ENCODE results near the gene LCE1E. TPM values are rescaled to one million over a fixed set of nuclear protein-coding genes. Genes with fewer than 3 reads are reported as not detected.

Gene LCE1E
- total RNA-seq, 1 donor = not detected

DNA sequence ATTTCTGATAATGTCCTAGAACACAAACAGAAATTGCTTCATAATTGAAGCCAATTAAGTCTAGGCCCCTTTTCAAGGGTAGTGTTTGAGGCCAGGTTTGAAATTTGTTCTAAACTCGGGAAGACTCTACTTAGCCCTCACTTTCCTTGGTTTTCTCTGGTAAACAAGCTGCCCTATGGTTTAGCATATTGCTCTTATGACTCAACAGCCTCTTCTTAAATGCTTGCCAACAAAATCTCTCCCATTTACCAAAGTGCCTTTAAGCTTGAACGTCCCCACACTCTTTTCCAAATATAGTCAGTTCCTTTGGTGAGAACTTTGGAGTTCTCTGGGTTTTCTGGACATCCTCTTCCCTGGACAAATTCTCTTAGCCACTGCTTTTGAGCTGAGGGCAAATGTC lies 50.8 kb downstream of the LCE1E start:
- Histone ChIP-seq H3K27ac (ENCODE audit: low read depth, low read length) (no peak overlapping the region), H3K79me2 (ENCODE audit: insufficient read depth, low read length) (no peaks in the 10 kb centered on the region), H3K27me3 (ENCODE audit: insufficient read depth, low read length) (no peaks in the 10 kb centered on the region), H4K20me1 (ENCODE audit: insufficient read depth, low read length) (no peaks in the 10 kb centered on the region), H3K4me1 (ENCODE audit: insufficient read depth, low read length) (no peaks in the 10 kb centered on the region), H3K4me3 (ENCODE audit: insufficient read depth, low read length) (no peak overlapping the region), H3K9me3 (ENCODE audit: low read depth, low read length) (no peaks in the 10 kb centered on the region), H3K36me3 (ENCODE audit: insufficient read depth, low read length) (no peaks in the 10 kb centered on the region), H3K4me2 (ENCODE audit: insufficient read depth, low read length) (no peak overlapping the region), H2AFZ (ENCODE audit: low read length) (no peak overlapping the region)
- no peak for DNase-seq (ENCODE audit: insufficient read length, low spot score, missing footprints)
- no peak for TF ChIP-seq CTCF (IDR thresholded peaks at IDR 0.05; ENCODE audit: extremely low read depth, low read depth, low read length)

Other genes with a start within 250 kb of the LCE1E start
- not detected in 2 replicates for gene LCE3E, start 219.5 kb upstream of the LCE1E start, total RNA-seq
- not detected in 2 replicates for gene LCE3D, start 205.7 kb upstream of the LCE1E start, total RNA-seq
- not detected in 2 replicates for gene LCE3C, start 186.0 kb upstream of the LCE1E start, total RNA-seq
- not detected in 2 replicates for gene LCE3B, start 172.4 kb upstream of the LCE1E start, total RNA-seq
- not detected in 2 replicates for gene LCE3A, start 163.2 kb upstream of the LCE1E start, total RNA-seq
- not detected in 2 replicates for gene LCE2D, start 122.9 kb upstream of the LCE1E start, total RNA-seq
- gene LCE2C, start 111.0 kb upstream of the LCE1E start, total RNA-seq = not detected in 2 replicates
- not detected in 2 replicates for gene LCE2B, start 100.1 kb upstream of the LCE1E start, total RNA-seq
- gene LCE2A, start 87.9 kb upstream of the LCE1E start, total RNA-seq = not detected in 2 replicates
- gene LCE4A, start 78.1 kb upstream of the LCE1E start, total RNA-seq = not detected in 2 replicates
- not detected in 2 replicates for gene KPRP, start 28.2 kb upstream of the LCE1E start, total RNA-seq
- gene LCE1F, start 11.1 kb upstream of the LCE1E start, total RNA-seq = not detected in 2 replicates
- gene LCE1D, start 10.5 kb downstream of the LCE1E start, total RNA-seq = not detected in 2 replicates
- gene LCE1C, start 20.4 kb downstream of the LCE1E start, total RNA-seq = not detected in 2 replicates
- gene LCE1B, start 25.7 kb downstream of the LCE1E start, total RNA-seq = not detected in 2 replicates
- not detected in 2 replicates for gene LCE1A, start 41.2 kb downstream of the LCE1E start, total RNA-seq
- gene LCE6A, start 56.6 kb downstream of the LCE1E start, total RNA-seq = not detected in 2 replicates
- gene LCE7A, start 73.7 kb downstream of the LCE1E start, total RNA-seq = not detected in 2 replicates
- not detected in 2 replicates for gene SMCP, start 92.1 kb downstream of the LCE1E start, total RNA-seq
- not detected in 2 replicates for gene IVL, start 122.3 kb downstream of the LCE1E start, total RNA-seq
- gene SPRR5, start 160.9 kb downstream of the LCE1E start, total RNA-seq = not detected in 2 replicates
- gene SPRR4, start 184.4 kb downstream of the LCE1E start, total RNA-seq = not detected in 2 replicates
- gene SPRR1A, start 197.8 kb downstream of the LCE1E start, total RNA-seq = not detected in 2 replicates
- not detected in 2 replicates for gene SPRR3, start 215.5 kb downstream of the LCE1E start, total RNA-seq
- gene SPRR1B, start 244.9 kb downstream of the LCE1E start, total RNA-seq = not detected in 2 replicates

Data from osteoblast (primary cell).